Measurements from ENCODE around the gene USF3.
"Not testable (repeated sequence)": the region's sequence is repeated elsewhere in the genome, so short reads cannot be mapped to it uniquely, and the experiment has no call there.

The USF3 gene

GRCh38 chr3:113654310-113654709, 42.1 kb downstream of the USF3 start:
- DNase-seq (ENCODE audit: low read depth, low spot score), result no peak

GRCh38 chr3:113649174-113649845, 47.1 kb downstream of the USF3 start:
- DNase-seq (ENCODE audit: low read depth, low spot score), result no peak

DNA sequence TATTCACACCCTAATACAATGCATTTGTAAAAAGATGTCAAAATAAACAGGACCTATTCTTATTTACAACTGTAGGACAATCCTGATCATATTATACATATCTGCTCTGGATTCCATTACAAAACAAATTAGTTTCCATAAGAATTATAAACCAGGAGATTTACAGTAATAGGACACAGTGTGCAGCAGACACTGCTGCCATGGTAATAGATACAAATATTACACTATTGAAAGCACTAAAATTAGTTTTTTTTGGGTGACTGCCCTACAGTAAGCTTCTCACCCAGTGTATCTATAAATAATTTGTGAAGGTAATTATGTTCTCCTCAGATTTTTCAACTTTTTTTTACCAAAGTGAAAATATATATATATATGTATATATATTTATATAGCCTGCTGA, 47.9 kb downstream of the USF3 start:
- no peak for DNase-seq (ENCODE audit: low read depth, low spot score)

- no peak for DNase-seq (ENCODE audit: low read depth, low spot score)
These were observed 52.9 kb downstream of the USF3 start for GRCh38 chr3:113643583-113643982.

GRCh38 chr3:113638910-113639309, 57.5 kb downstream of the USF3 start:
- DNase-seq (ENCODE audit: low read depth, low spot score), result no peak

DNA sequence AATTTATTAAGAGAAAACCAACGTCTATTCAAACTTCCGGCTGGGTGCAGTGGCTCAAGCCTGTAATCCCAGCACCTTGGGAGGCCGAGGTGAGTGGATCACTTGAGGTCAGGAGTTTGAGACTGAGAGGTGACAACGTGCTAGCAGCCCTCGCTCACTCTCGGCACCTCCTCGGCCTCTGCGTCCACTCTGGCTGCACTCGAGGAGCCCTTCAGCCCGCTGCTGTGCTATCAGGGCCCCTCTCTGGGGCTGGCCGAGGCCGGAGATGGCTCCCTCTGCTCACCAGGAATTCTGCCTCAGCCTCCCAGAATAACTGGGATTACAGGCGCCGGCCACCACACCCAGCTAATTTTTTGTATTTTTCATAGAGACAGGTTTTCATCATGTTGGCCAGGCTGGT, 58.7 kb downstream of the USF3 start:
- DNase-seq (ENCODE audit: low read depth, low spot score), result no peak

- DNase-seq (ENCODE audit: low read depth, low spot score), result not testable (repeated sequence)
These were observed 60.4 kb downstream of the USF3 start for GRCh38 chr3:113636034-113636433.

- no peak for DNase-seq (ENCODE audit: low read depth, low spot score)
These were observed 61.5 kb downstream of the USF3 start for GRCh38 chr3:113634782-113635474.

DNA sequence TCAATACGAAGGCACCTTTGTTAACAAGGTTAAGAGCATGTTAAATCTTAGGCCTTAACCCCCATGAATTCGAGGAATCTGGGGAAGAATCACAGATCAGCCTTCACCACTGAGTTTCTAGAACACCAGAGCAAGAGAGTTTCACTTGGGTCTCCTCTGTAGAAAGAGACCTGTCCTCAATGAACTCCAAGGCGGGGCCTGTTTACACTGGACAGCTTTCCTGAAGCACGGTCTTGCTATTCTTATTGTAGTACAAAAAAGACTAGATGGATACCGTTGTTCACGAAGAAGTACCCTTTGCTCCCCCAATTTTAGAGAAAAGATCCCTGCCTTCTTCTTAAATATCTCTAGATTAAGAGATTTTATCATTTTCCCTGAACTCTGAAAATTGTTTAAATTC, 64.9 kb downstream of the USF3 start:
- no peak for DNase-seq (ENCODE audit: low read depth, low spot score)

- DNase-seq (ENCODE audit: low read depth, low spot score), result no peak
These were observed 65.4 kb downstream of the USF3 start for GRCh38 chr3:113630956-113631542.

GRCh38 chr3:113629584-113630421, 66.6 kb downstream of the USF3 start:
- no peak for DNase-seq (ENCODE audit: low read depth, low spot score)

GRCh38 chr3:113628788-113629187, 67.7 kb downstream of the USF3 start:
- DNase-seq (ENCODE audit: low read depth, low spot score), result no peak

- DNase-seq (ENCODE audit: low read depth, low spot score), result no peak
These were observed 68.1 kb downstream of the USF3 start for GRCh38 chr3:113628316-113628715.

DNA sequence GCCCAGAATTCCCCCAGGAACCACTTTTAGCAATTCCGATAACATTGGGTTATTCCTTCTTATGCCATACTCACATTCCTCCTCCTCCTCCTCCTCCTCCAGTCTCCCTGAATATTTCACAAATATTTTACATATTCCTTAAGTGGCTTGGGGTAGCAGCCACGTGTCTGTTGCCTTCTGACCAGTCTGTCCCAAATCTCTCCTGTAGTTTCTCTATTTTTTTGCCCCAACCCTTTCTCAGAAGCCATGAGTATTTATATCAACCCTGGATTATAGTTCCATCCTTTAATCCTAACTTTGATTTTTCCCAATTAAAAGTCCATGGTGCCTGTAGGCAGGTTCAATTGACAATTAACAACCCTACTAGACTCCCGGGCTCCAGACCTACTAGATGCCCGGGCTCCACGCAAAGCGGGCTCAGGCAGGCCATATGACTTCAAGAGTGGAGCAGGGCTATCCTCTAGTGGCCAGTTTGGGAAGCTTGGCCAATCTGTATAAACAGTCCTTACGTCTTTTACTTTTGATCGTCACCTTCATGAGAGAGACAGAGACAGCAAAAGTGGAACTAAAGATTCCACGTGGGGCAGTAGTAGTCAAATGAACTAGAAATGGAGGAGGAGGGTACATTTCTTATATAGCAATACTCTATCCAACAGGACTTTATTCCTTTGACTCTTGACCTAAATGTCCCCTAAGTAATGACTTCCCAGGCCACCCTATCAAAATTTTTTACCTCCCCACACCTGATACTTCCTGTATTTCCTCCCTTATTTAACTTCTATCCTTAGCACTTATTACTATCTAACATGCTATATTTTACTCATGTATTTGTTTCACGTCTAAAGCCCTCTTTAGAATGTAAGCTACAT, 69.7 kb downstream of the USF3 start:
- DNase-seq (ENCODE audit: low read depth, low spot score), result no peak

GRCh38 chr3:113625834-113626233, 70.6 kb downstream of the USF3 start:
- no peak for DNase-seq (ENCODE audit: low read depth, low spot score)

DNA sequence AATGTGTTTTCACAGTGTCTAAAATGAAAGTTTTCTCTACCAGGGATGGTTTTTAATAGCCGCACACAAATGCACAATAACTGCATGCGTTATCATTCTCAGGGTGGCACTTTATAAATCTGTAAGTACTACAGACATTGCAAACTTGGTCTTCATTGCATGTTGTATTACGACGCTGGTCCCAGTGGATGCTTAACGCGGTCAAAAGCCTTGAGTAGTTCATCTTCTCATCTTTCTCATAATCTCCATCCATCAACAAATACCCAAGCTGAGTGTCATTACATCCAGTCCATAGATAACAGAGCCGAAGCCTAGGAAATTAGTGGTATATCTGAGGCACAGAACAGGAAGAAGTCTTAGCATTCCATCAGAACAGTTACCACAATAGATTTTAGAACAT, 72.6 kb downstream of the USF3 start:
- DNase-seq (ENCODE audit: low read depth, low spot score), result no peak

- no peak for DNase-seq (ENCODE audit: low read depth, low spot score)
These were observed 73.1 kb downstream of the USF3 start for GRCh38 chr3:113623324-113623723.

DNA sequence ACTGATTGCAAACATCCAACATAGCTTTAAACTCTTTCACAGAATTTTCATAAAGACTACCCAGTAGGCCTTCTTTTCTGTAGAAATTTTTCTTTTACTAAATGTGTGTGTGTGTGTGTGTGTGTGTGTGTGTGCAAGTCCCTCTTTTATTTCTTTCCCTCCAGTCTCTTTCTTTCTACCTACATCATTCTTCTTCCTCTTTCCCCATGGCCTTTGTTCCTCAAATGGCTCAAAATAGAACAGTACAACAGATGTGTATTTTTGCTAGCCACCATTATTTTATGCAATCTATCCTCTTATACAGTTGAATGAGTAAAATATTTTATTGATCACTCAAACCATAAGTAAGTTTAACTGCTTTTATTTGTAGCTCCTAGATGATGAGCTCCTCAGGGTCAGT, 76.4 kb downstream of the USF3 start:
- DNase-seq (ENCODE audit: low read depth, low spot score), result no peak

GRCh38 chr3:113617726-113618125, 78.7 kb downstream of the USF3 start:
- no peak for DNase-seq (ENCODE audit: low read depth, low spot score)

DNA sequence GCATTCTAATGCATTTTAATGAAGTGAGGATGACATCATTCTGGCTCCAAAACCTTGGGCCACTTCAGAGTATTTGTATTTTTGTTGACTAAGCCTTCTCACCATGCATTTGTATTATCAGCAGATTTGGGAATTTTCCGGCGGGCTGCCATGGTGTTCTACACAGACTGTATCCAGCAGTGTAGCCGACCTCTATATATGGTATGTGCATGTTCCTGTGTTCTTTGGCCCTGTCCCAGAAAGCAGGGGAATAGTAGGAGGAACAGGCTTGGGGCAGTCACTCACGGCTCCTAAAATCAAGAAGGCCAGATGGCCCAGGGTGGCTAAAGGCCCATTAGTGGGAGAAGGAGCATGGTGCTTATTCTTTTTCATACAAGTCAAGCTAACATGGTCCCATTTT, 80.5 kb downstream of the USF3 start:
- DNase-seq (ENCODE audit: low read depth, low spot score), result no peak

- no peak for DNase-seq (ENCODE audit: low read depth, low spot score)
These were observed 82.0 kb downstream of the USF3 start for GRCh38 chr3:113614402-113614801.

All from activated CD4-positive, CD25-positive, alpha-beta regulatory T cell treated with anti-CD3 and anti-CD28 coated beads, Interleukin-2, amount 50 U/mL, for 16 hours (primary cell).